ENCODE measurements around the gene RBFOX2.

Gene RBFOX2

DNA sequence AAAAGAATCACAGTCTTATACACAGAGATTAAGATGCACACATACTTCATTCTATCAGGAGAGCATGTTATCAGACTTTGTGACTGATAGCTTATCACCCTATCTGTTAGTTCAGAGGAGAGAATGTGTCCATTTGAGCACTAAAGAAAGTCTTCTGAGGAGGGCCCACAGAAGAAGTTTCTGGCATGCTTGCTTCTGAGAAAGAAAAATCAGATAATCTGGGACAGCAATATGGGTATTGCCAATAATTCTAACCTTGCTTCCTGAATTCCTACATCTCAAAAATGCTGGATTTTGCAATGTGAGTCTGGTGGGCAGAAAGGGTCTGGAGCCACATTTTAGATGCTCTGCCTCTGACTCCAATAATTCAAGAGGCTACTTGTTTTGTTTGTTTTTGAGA is 128.9 kb downstream of the RBFOX2 start:
- no peak for TF ChIP-seq SIN3A (IDR thresholded peaks at IDR 0.05; ENCODE audit: borderline replicate concordance, insufficient read depth, low read length)
- TF ChIP-seq FOXP2 (optimal IDR thresholded peaks at IDR 0.05; ENCODE audit: borderline replicate concordance, extremely low read depth, extremely low read length, insufficient read depth) = no peak
- TF ChIP-seq TAF1 (IDR thresholded peaks at IDR 0.05; ENCODE audit: borderline replicate concordance, insufficient read depth, low read length) = no peak
- no peak for TF ChIP-seq POLR2AphosphoS5 (IDR thresholded peaks at IDR 0.05; ENCODE audit: low read depth, low read length)
- TF ChIP-seq, protein P1, sequence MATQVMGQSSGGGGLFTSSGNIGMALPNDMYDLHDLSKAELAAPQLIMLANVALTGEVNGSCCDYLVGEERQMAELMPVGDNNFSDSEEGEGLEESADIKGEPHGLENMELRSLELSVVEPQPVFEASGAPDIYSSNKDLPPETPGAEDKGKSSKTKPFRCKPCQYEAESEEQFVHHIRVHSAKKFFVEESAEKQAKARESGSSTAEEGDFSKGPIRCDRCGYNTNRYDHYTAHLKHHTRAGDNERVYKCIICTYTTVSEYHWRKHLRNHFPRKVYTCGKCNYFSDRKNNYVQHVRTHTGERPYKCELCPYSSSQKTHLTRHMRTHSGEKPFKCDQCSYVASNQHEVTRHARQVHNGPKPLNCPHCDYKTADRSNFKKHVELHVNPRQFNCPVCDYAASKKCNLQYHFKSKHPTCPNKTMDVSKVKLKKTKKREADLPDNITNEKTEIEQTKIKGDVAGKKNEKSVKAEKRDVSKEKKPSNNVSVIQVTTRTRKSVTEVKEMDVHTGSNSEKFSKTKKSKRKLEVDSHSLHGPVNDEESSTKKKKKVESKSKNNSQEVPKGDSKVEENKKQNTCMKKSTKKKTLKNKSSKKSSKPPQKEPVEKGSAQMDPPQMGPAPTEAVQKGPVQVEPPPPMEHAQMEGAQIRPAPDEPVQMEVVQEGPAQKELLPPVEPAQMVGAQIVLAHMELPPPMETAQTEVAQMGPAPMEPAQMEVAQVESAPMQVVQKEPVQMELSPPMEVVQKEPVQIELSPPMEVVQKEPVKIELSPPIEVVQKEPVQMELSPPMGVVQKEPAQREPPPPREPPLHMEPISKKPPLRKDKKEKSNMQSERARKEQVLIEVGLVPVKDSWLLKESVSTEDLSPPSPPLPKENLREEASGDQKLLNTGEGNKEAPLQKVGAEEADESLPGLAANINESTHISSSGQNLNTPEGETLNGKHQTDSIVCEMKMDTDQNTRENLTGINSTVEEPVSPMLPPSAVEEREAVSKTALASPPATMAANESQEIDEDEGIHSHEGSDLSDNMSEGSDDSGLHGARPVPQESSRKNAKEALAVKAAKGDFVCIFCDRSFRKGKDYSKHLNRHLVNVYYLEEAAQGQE (IDR thresholded peaks at IDR 0.05; ENCODE audit: insufficient read depth in 1 of 2, low read depth in 2 of 2, low read length in 2 of 2) = no peak

DNA sequence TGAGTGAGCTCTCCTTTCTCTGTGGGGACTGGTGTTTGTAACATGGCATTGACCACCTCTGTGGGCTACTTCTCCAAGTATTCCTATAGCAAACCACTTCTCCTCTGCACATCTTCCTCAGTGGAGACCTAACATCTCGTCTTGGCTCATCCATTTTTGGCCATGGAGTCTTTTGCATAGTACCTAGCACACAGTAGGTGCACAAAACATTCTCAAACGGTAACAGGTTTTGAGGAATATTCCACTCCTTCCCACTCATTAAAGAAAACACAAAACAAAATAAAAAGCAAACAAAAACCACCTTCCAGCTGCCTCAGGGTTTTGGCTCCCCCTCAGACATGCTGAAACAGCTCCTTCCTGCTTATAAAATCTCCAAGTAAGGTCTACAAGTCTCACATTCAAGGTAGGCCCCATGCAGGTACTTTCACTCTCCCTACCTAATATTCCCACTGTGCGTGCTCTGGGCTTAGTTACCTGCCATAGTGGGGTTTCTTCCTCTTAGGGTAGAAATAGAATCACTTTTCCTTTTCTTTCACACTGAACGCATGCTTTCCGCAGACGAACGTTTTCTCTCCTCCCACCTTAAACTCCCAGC is 132.4 kb downstream of the RBFOX2 start:
- TF ChIP-seq, protein P1 (IDR thresholded peaks at IDR 0.05; ENCODE audit: insufficient read depth in 1 of 2, low read depth in 2 of 2, low read length in 2 of 2) = no peak
- TF ChIP-seq POLR2AphosphoS5 (IDR thresholded peaks at IDR 0.05; ENCODE audit: low read depth, low read length) (no peak), SIN3A (IDR thresholded peaks at IDR 0.05; ENCODE audit: borderline replicate concordance, insufficient read depth, low read length) (no peak), FOXP2 (optimal IDR thresholded peaks at IDR 0.05; ENCODE audit: borderline replicate concordance, extremely low read depth, extremely low read length, insufficient read depth) (no peak)

DNA sequence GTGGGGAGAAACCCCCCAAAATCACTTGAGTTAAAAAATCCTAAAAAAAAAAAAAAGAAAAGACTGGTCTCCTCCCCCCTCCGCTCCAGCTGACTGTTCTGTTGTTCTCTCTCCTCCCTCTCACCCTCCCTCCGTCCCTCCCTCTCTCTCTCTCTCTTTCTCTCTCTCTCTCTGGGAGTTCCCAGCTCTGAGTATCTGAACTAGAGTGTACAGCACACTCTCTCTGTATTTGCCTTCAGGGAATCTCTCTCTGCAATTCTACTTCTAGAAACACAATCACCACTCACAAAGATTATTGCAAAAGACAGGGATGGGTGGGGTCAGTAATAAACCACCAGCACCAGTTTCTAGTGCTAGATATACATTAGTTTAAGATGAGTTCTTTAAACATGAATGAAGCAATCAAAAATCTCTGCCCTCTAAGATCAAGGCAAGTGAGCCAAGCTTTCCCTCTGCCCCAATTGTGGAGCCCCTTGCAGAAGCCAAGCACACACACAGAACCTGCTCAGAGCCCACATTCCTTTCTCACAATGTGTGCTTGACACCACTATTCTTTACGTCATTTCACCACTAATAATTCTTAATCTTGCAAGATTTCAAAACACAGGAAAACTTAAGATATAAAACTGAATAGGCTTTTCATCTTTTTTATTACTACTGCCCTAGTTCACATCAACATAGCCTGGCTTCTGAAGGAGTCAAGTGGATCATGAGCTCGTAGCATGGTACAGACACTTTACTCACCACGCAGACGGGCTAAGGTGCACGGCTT is 133.5 kb downstream of the RBFOX2 start:
- TF ChIP-seq FOXP2 (optimal IDR thresholded peaks at IDR 0.05; ENCODE audit: borderline replicate concordance, extremely low read depth, extremely low read length, insufficient read depth) = no peak
- no peak for TF ChIP-seq TAF1 (IDR thresholded peaks at IDR 0.05; ENCODE audit: borderline replicate concordance, insufficient read depth, low read length)
- no peak for TF ChIP-seq POLR2AphosphoS5 (IDR thresholded peaks at IDR 0.05; ENCODE audit: low read depth, low read length)
- TF ChIP-seq, protein P1 (IDR thresholded peaks at IDR 0.05; ENCODE audit: insufficient read depth in 1 of 2, low read depth in 2 of 2, low read length in 2 of 2) = no peak
- no peak for TF ChIP-seq SIN3A (IDR thresholded peaks at IDR 0.05; ENCODE audit: borderline replicate concordance, insufficient read depth, low read length)

DNA sequence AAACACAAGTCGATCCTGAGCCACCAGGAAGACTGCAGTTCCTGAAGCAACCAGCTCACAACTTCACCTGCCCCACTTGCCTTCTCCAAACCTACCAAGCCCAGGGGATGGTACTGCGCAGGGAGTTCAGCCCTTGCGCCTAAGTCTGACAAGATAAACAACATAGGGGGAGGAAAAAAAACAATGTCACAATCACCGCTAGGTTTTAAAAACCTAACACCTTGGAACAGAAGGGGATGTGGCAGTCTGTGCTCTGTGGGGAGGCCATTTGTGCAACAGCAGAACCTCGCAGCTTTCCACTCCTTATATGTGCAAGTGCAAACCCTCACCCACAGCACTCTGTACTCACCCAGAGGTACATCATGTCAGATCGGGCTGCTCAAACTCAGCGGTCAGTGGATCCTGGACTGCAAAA is 134.2 kb downstream of the RBFOX2 start:
- TF ChIP-seq POLR2AphosphoS5 (IDR thresholded peaks at IDR 0.05; ENCODE audit: low read depth, low read length) (no peak), FOXP2 (optimal IDR thresholded peaks at IDR 0.05; ENCODE audit: borderline replicate concordance, extremely low read depth, extremely low read length, insufficient read depth) (no peak), TAF1 (IDR thresholded peaks at IDR 0.05; ENCODE audit: borderline replicate concordance, insufficient read depth, low read length) (no peak), SIN3A (IDR thresholded peaks at IDR 0.05; ENCODE audit: borderline replicate concordance, insufficient read depth, low read length) (no peak)
- TF ChIP-seq, protein P1 (IDR thresholded peaks at IDR 0.05; ENCODE audit: insufficient read depth in 1 of 2, low read depth in 2 of 2, low read length in 2 of 2) = no peak
